HuH-7.5 (cell line): ENCODE results near the gene ZBED1.
"Not testable (repeated sequence)": the region's sequence is repeated elsewhere in the genome, so short reads cannot be mapped to it uniquely, and the experiment has no call there.

Experiments used
- DNase-seq: peaks from one replicate; pipeline ENCODE4 v3.0.0; 2011; ENCODE audit warnings: low spot score

Gene ZBED1

GRCh38 chrX:2500803-2501558 is at the start of gene ZBED1, which contains the start of gene DHRSX:
Gene ZBED1, minus strand, starts transcription at chrX:2500976. Its CDS starts 10,257 bp downstream, at chrX:2490719.
Gene DHRSX, minus strand, starts transcription at chrX:2500976. Its CDS starts 51 bp downstream, at chrX:2500925.
- no peak for DNase-seq

- no peak for DNase-seq
Measured at GRCh38 chrX:2549876-2550275, 49.1 kb upstream of the ZBED1 start.

- DNase-seq, result no peak
Measured at GRCh38 chrX:2548711-2549423, 48.1 kb upstream of the ZBED1 start.

- no peak for DNase-seq
Measured at GRCh38 chrX:2547736-2548135, 47.0 kb upstream of the ZBED1 start.

GRCh38 chrX:2546496-2546895 is 45.7 kb upstream of the ZBED1 start:
- DNase-seq, result no peak

GRCh38 chrX:2545144-2545543 is 44.4 kb upstream of the ZBED1 start:
- no peak for DNase-seq

GRCh38 chrX:2542826-2543521 is 42.2 kb upstream of the ZBED1 start:
- DNase-seq, result no peak

GRCh38 chrX:2541603-2542002 is 40.8 kb upstream of the ZBED1 start:
- DNase-seq, result no peak

- no peak for DNase-seq
Measured at GRCh38 chrX:2540426-2540947, 39.7 kb upstream of the ZBED1 start.

- no peak for DNase-seq
Measured at GRCh38 chrX:2539586-2539985, 38.8 kb upstream of the ZBED1 start.

GRCh38 chrX:2538031-2538757 is 37.4 kb upstream of the ZBED1 start:
- no peak for DNase-seq

- DNase-seq, result no peak
Measured at GRCh38 chrX:2536974-2537373, 36.2 kb upstream of the ZBED1 start.

- DNase-seq, result no peak
Measured at GRCh38 chrX:2536141-2536540, 35.4 kb upstream of the ZBED1 start.

- DNase-seq, result not testable (repeated sequence)
Measured at GRCh38 chrX:2534261-2535021, 33.7 kb upstream of the ZBED1 start.

GRCh38 chrX:2533424-2533823 is 32.6 kb upstream of the ZBED1 start:
- no peak for DNase-seq

- DNase-seq, result no peak
Measured at GRCh38 chrX:2526390-2526789, 25.6 kb upstream of the ZBED1 start.

GRCh38 chrX:2523911-2524310 is 23.1 kb upstream of the ZBED1 start:
- DNase-seq, result no peak

GRCh38 chrX:2521927-2522386 is 21.2 kb upstream of the ZBED1 start:
- no peak for DNase-seq

GRCh38 chrX:2521092-2521926 is 20.5 kb upstream of the ZBED1 start:
- no peak for DNase-seq

- no peak for DNase-seq
Measured at GRCh38 chrX:2520539-2520938, 19.8 kb upstream of the ZBED1 start.
